Right renal pelvis (tissue), 4 donors: Measurements from ENCODE around the gene RAB8A. TPM values are rescaled to one million over a fixed set of nuclear protein-coding genes. Genes with fewer than 3 reads are reported as not detected.

Experiments
- DNase-seq, 4 donors: peaks; one replicate each; pipeline ENCODE4 v3.0.0-alpha.2; 2013; ENCODE audit warnings: low read depth in 4 of 4, low spot score in 3 of 4, missing footprints in 1 of 4
- polyA plus RNA-seq, 4 donors: library from polyadenylated mRNA; unstranded; fragments of 120-200 nt; gene quantifications; one replicate each; pipeline ENCODE4 v1.2.1, GENCODE V29; 2013; ENCODE audit not compliant: insufficient read length in 4 of 4

The RAB8A gene
- 10 to 100 TPM; 77.5 to 84.2 (median 79.1) TPM for polyA plus RNA-seq

DNA sequence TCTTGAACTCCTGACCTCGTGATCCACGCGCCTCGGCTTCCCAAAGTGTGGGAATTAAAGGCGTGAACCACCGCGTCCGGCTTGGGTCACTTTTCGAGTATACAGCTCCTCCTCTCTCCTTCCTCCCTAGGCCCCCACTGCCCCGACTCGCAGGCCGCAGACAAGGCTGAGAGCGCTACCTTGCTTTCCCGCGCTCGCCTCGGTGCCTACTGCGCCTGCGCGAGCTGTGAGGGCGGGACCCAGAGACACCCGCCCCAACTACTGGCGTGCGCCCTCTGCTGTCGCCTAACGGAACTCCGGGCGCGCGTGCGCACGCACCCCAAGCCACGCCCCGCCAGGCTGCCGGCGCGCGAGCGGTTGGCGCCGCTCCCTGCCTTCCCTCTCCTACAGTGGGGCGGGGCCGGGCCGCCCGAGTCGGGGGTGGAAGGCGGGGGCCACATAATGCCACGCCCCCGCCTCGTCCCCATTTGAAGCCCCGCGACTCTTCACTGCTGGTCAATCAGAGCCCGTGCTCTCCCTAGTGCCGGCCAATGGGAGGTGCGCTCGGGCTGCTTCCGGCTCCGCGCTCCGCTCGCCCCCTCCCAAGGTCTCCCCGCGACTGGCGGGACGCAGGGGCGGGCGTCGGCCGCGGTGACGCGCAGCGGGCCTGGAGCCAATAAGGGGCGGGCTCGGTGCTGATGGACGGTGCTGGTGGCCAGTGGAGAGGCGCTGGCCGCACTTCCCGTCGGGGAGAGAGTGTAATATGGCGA is at the start of gene RAB8A:
Gene RAB8A (plus strand): TSS at position 730 of the 749 bp plus-strand sequence. CDS start 13 bp downstream, at position 743.
- DNase-seq = peak; percentile 98

DNA sequence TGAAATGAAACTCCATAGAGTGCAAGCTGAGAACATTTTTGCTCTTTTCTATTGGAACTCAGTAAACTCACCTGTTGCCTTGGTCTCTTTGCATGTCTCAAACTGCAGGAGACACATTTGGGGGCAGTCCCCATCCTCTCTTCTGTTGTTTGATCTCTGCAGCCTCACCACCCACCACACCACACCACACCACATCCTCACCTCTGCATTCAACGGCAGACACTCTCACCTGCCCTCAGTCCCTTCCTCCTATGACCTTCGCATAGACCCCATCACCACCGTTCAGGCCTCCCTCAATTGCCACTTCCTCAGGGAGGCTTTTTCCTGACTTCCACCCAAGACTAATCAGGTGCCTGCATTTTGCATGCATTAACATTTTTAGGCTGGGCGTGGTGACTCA is 49.7 kb upstream of the RAB8A start:
- no peak for DNase-seq

DNA sequence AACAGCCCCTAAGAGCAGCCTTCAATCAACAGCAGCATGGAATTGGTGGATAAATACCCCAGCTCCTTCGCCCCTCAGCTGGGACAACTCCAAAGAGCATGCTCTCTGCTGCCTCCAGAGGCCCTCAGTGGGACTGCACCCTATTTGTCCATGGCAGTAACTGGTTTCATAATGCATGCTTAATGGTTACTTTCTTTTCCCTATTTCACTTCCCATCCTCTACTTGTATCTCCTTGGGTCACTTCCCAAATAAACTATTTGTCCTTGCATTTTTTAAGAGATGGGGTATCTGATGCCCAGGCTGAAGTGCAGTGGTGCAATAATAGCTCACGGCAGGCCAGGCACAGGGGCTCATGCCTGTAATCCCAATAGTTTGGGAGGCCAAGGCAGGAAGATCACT is 48.9 kb upstream of the RAB8A start:
- DNase-seq = no peak

- DNase-seq = no peak
These were observed 47.3 kb upstream of the RAB8A start for GRCh38 chr19:16064209-16064889.

- DNase-seq = no peak
These were observed 45.0 kb upstream of the RAB8A start for GRCh38 chr19:16066611-16067104.

DNA sequence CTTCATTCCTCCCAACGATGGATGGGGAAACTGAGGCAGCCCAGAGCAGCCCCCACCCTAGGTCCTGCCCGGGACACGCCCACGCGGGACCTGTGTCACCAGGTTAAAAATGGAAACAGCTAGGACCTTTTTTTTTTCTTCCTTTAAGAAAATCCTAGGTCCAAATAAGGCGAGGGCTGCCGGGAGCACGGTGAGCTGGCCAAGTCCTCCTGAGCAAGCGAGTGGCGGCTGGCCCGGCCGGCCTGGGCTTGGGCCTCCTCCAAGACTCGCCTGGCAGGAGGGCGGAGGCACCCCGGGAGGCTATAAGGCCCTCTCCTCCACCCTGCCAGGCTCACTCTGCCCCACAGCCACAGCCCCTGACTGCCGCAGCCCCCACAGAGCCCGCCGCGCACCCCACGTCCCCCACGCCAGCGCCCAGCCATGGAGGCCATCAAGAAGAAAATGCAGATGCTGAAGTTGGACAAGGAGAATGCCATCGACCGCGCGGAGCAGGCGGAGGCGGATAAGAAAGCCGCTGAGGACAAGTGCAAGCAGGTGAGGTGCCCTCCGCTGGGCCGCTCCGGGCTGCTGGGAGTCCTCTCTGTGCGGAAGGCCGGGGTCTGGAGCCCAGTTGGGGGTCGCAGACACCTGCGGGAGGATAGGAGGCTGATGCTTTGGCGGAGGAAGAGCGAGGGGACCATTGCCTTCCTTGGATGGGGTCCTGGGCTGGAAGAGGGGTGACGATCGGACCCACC is 44.3 kb upstream of the RAB8A start:
- DNase-seq = no peak

GRCh38 chr19:16068696-16069259 is 42.9 kb upstream of the RAB8A start:
- no peak for DNase-seq

- DNase-seq = no peak
These were observed 41.8 kb upstream of the RAB8A start for GRCh38 chr19:16069813-16070365.

DNA sequence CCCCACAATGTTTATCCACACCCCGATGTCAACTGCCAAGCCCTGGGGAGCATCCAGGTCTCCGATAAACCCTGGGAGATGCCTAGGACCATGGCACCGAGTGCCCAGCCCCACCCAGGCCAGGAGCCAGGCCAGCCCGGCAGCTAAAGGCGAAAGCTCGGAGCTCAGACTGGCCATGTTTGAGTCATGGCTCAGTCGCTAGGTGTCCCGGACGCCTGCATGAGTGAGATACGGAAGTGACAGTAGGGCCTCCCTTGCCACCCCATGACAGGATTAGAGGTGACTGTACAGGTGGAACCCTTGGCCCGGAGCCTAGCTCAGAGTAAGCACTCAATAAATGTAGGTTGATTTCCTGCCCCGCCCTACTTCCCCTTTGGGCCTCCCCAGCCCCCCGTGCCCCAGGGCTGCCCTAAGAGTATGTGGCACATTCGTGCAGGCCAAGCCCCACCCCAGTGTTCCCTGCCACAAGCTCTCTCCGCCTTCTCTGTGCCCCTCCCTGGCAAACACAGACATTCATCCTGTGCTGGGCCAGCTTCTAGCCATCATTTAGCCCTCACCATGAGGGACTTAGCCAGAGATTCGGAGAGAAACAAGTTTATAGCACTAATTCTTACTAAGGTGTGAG is 41.2 kb upstream of the RAB8A start:
- no peak for DNase-seq

GRCh38 chr19:16071072-16071691 is 40.5 kb upstream of the RAB8A start:
- no peak for DNase-seq

- DNase-seq = no peak
These were observed 38.2 kb upstream of the RAB8A start for GRCh38 chr19:16073481-16073880.

DNA sequence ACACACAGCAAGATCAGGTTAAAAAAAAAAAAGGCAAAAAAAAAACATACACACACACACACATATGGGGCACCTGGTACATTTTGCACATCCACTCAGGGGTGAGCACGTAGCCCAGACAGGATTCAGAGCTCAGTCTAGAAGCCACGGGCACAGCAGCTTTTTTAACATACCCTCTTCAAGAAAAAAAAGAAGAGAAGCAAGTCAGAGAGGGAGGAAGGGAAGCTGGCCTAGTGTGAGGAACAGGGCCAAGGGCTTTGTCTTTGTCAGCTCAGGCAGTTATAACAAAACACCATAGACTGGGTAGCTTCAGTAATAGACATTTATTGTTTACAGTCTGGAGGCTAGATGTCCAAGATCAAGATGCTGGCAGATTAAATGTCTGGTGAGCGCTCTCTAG is 37.7 kb upstream of the RAB8A start:
- no peak for DNase-seq

DNA sequence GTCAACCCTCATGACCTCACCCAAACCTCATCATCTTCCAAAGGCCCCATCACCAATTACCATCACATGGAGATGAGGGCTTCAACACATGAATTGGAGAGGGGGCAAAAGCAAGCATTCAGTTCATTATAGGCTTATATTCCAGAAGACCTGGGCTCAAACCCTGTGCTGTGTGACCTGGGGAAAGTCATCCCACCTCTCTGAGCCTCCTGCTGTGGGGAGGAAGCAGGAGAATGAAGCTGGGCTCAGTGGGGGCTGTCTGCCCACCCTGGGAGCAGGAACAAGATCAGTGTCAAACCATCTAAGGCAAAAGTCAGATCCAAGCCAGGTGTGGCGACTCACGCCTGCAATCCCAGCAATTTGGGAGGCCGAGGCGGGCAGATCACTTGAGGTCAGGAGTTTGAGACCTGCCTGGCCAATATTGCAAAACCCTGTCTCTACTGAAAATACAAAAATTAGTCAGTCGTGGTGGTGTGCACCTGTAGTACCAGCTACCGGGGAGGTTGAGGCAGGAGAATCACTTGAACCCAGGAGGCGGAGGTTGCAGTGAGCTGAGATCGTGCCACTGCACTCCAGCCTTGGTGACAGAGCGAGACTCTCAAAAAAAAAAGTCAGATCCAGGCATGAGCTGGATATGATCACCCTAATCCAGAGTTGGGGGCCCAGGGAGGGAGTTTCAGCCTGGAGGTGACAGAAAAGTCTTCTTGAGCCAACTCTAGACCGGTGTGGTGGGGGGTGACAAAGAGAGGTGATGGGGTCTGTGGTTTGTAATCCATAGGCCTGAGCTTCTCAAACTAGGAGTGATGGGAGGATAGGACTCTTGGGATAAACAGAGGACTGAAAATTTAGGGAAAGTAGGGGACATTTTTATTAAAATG is 37.0 kb upstream of the RAB8A start:
- DNase-seq = no peak

DNA sequence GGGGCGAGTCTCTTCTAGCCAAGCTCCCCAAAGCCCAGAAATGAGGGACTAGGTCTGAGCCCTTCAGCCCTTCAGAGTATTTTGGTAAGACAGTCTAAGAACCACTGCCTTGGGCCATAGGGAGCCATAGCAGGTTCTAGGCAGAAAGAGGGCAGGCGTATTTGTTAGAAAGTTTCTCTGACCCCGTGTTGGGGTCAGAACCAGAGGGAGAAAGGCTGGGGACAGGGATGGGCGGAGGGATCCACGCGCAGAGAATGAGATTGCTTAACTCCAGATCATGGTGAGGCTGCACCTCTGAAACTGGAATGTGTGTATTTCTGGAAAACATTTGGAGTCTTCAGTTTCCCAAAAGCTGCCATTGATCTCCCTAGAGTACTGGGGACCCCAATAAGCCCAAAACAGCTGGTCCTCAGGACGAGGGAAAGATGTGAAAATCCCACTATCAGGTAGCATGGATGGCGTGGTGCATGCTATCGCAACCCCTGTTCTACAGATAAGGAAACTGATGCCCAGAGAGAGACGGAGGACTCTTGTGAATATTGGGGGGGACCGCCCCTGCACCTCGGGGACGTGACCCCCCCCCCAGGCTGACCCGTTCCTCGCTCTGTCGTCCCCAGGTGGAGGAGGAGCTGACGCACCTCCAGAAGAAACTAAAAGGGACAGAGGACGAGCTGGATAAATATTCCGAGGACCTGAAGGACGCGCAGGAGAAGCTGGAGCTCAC is 36.1 kb upstream of the RAB8A start:
- DNase-seq = no peak

GRCh38 chr19:16076154-16076957 is 35.3 kb upstream of the RAB8A start, which contains the start of gene TPM4:
TPM4 (plus strand) TSS chr19:16076495; CDS start chr19:16076566, 71 bp downstream.
- peak; percentile 82 to 86 (median 84) for DNase-seq

- no peak for DNase-seq
These were observed 34.6 kb upstream of the RAB8A start for GRCh38 chr19:16076958-16077611.
